ENCODE measurements around the gene VSNL1. TPM values are rescaled to one million over a fixed set of nuclear protein-coding genes. Genes with fewer than 3 reads are reported as not detected.

Gene VSNL1
- total RNA-seq, 2 donors from 2014 or later: not detected

GRCh38 chr2:17672583-17673317 lies 132.3 kb downstream of the VSNL1 start:
- H3K9me3 ChIP-seq: no peaks in the 10 kb centered on the region
- H3K4me3 ChIP-seq: no peak overlapping the region
- H3K27me3 ChIP-seq (replicated peaks; ENCODE audit: insufficient read depth): no peaks in the 10 kb centered on the region
- no peak overlapping the region for H3K27ac ChIP-seq
- no peak for TF ChIP-seq CTCF (IDR thresholded peaks at IDR 0.05)
- no peaks in the 10 kb centered on the region for H3K4me1 ChIP-seq (ENCODE audit: control insufficient read depth in 1 of 2, low read depth in 2 of 2)
- DNase-seq (ENCODE audit: low spot score): no peak
- ATAC-seq (ENCODE audit: insufficient number of reproducible peaks, low FRiP score, low read depth): no peak
- peaks cover 11% of the 10 kb centered on the region for H3K36me3 ChIP-seq

- TF ChIP-seq CTCF (IDR thresholded peaks at IDR 0.05): no peak
- Histone ChIP-seq H3K27ac (no peak overlapping the region), H3K4me1 (ENCODE audit: control insufficient read depth in 1 of 2, low read depth in 2 of 2) (no peaks in the 10 kb centered on the region), H3K9me3 (no peaks in the 10 kb centered on the region), H3K27me3 (replicated peaks; ENCODE audit: insufficient read depth) (no peaks in the 10 kb centered on the region), H3K36me3 (peaks cover 5% of the 10 kb centered on the region), H3K4me3 (no peak overlapping the region)
- DNase-seq (ENCODE audit: low spot score) (no peak), ATAC-seq (ENCODE audit: insufficient number of reproducible peaks, low FRiP score, low read depth) (no peak)
These were observed 134.3 kb downstream of the VSNL1 start for GRCh38 chr2:17674817-17675216.

GRCh38 chr2:17680119-17680518 lies 139.6 kb downstream of the VSNL1 start:
- no peak for TF ChIP-seq CTCF (IDR thresholded peaks at IDR 0.05)
- DNase-seq (ENCODE audit: low spot score) (no peak), ATAC-seq (ENCODE audit: insufficient number of reproducible peaks, low FRiP score, low read depth) (no peak)
- Histone ChIP-seq H3K9me3 (no peaks in the 10 kb centered on the region), H3K4me3 (no peak overlapping the region), H3K27me3 (replicated peaks; ENCODE audit: insufficient read depth) (no peaks in the 10 kb centered on the region), H3K36me3 (no peaks in the 10 kb centered on the region), H3K4me1 (ENCODE audit: control insufficient read depth in 1 of 2, low read depth in 2 of 2) (no peaks in the 10 kb centered on the region), H3K27ac (no peak overlapping the region)

- ATAC-seq (ENCODE audit: insufficient number of reproducible peaks, low FRiP score, low read depth) (no peak), DNase-seq (ENCODE audit: low spot score) (no peak)
- no peak overlapping the region for H3K27ac ChIP-seq
- H3K36me3 ChIP-seq: no peaks in the 10 kb centered on the region
- H3K9me3 ChIP-seq: no peaks in the 10 kb centered on the region
- no peak overlapping the region for H3K4me3 ChIP-seq
- no peak for TF ChIP-seq CTCF (IDR thresholded peaks at IDR 0.05)
- H3K27me3 ChIP-seq (replicated peaks; ENCODE audit: insufficient read depth): no peaks in the 10 kb centered on the region
- H3K4me1 ChIP-seq (ENCODE audit: control insufficient read depth in 1 of 2, low read depth in 2 of 2): no peaks in the 10 kb centered on the region
These were observed 141.8 kb downstream of the VSNL1 start for GRCh38 chr2:17682098-17682857.

- no peaks in the 10 kb centered on the region for H3K4me1 ChIP-seq (ENCODE audit: control insufficient read depth in 1 of 2, low read depth in 2 of 2)
- ATAC-seq (ENCODE audit: insufficient number of reproducible peaks, low FRiP score, low read depth): no peak
- no peaks in the 10 kb centered on the region for H3K27me3 ChIP-seq (replicated peaks; ENCODE audit: insufficient read depth)
- H3K9me3 ChIP-seq: no peaks in the 10 kb centered on the region
- H3K4me3 ChIP-seq: no peak overlapping the region
- H3K27ac ChIP-seq: no peak overlapping the region
- peaks cover 2% of the 10 kb centered on the region for H3K36me3 ChIP-seq
- no peak for TF ChIP-seq CTCF (IDR thresholded peaks at IDR 0.05)
- no peak for DNase-seq (ENCODE audit: low spot score)
These were observed 143.5 kb downstream of the VSNL1 start for GRCh38 chr2:17683981-17684380.

All from thoracic aorta (tissue), 2 donors.